Measurements from ENCODE around the gene USP6.
A peak's percentile ranks its signal among the peaks of the same experiment; 100 is the strongest.
"Not testable (repeated sequence)": the region's sequence is repeated elsewhere in the genome, so short reads cannot be mapped to it uniquely, and the experiment has no call there.

The USP6 gene

DNA sequence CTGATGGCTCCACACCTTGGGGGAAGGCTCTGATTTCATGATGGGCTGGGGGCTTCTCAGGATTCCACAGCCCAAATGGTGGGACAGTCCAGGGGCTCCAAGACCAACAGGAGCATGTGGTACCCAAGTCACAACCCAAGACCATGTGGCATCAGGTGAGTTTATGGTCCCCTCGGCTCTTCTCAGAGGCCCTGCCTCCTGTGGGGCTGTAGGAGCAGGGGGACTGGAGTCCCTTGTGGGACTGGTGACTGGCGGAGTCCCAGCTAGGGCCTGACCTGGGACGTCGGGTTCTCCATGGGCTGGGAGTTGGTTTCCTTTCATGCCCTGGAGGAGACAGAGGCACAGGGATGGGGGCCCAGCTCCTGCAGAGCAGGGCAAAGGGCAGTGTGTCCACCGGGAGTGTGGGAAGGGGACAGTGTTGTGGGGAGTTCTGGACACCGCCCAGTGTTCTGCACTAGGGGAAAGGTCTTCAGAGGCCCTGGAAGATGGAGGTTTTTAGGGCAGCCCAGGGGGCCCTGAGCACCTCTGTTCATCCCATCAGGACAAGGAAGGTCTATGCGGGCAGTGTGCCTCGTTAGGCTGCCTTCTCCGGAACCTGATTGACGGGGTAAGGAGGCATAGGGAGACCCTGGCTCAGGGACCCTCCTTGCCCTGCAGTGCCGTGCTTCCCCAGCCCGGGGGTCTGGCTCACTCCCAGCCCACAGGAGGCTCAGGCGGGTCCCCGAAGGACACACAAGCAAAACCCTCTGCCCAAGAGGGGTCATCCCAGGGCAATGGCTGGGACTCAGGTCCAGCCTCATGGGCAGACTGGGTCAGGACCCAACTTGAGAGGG lies 21.0 kb downstream of the USP6 start:
- not testable (repeated sequence) for DNase-seq

DNA sequence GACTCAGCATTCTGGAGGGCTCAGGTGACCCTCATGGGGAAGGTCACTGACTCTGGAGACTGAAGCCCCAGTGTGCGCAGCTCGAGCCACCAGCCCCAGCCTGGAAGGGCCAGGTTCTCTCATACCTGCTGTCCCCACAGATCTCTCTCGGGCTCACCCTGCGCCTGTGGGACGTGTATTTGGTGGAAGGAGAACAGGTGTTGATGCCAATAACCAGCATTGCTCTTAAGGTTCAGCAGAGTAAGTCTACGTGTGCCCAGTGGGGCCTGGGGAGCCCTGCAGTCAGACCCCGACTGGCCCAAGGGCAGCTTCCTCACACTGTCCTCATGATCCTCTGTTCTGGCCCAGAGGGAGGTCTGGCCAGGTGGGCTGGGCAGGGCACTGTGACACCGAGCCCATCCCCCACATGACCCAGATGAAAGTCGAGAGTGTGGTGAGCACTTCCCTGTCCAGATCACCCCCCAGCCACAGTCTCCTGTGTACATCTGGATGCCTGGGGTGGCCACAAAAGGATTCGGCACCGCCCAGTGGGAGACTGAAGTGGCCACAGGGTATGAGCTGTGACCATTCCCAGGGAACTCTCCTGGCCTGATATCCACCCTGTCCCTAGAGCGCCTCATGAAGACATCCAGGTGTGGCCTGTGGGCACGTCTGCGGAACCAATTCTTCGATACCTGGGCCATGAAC lies 21.8 kb downstream of the USP6 start:
- not testable (repeated sequence) for DNase-seq

DNA sequence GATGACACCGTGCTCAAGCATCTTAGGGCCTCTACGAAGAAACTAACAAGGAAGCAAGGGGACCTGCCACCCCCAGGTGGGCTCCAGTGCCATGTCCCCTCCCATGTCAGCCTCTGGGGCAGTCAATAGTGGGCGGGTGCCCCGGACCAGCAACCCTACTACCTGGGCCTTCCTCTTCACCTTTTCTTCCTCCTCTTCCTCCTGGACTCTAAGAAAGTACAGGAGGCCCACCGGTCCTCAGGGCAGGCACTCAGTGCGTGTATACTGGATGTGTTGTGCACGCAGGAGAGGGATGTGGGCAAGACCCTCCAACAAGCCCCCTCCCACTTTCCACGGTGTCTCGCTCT lies 22.3 kb downstream of the USP6 start:
- not testable (repeated sequence) for DNase-seq

DNA sequence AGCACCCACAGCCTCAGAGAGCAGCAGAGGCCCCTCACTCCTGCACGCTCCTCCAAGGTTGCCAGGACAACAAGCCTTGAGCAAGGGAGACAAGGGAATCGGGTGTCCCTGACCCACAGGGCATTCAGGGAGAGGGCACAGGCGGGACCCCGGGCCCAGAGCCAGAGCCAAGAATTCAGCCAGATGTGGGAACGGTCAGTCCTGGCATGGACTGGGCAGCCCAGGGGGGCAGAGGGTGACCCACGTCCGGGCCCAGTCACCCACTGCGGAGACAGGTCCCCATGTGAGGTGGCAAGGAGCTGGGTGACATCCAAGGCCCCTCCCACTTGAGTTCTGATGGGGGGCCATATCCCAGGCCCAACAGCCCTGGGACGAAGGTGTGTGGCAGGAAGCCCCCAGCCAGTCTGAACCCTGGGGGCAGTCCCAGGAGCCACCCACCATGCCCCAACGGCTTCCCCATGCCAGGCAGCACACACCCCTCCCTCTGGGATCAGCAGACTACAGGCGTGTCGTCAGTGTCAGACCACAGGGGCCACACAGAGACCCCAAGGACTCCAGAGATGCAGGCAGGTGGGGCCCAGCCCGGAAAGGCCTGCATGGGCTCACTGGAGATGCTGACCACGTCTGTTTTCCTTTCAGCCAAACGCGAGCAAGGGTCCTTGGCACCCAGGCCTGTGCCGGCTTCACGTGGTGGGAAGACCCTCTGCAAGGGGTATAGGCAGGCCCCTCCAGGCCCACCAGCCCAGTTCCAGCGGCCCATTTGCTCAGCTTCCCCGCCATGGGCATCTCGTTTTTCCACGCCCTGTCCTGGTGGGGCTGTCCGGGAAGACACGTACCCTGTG lies 23.0 kb downstream of the USP6 start:
- no peak for DNase-seq

DNA sequence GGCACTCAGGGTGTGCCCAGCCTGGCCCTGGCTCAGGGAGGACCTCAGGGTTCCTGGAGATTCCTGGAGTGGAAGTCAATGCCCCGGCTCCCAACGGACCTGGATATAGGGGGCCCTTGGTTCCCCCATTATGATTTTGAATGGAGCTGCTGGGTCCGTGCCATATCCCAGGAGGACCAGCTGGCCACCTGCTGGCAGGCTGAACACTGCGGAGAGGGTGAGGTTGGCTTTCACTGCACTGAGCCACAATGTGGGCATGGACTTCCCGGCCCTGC lies 23.6 kb downstream of the USP6 start:
- no peak for DNase-seq

DNA sequence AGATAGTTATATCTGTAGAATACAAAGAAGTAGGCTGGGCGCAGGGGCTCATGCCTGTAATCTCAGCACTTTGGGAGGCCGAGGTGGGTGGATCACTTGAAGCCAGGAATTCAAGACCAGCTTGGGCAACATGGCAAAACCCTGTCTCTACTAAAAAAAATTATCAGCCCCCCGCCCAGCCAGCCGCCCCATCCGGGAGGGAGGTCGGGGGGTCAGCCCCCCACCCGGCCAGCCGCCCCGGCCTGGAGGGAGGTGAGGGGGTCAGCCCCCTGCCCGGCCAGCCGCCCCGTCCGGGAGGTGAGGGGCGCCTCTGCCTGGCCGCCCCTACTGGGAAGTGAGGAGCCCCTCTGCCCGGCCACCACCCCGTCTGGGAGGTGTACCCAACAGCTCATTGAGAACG lies 27.0 kb downstream of the USP6 start:
- not testable (repeated sequence) for DNase-seq

DNA sequence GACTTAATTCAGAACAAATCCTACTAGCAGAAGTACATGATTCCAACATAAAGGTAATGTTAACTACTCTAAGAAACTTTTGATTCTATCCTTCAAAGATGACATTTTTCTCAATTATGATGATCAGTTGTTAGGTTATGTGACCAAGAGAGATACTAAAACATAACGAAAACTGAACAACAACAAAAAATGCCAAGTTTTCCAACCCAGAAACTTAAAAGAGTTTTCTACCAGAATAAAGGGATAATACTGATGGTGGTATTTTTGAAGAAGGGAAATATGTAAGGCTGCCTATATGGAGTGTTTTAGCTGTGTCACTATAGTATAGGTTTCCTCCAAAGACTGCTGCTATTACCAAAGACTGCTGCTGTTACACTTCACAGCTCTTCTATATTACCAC lies 30.3 kb downstream of the USP6 start:
- not testable (repeated sequence) for DNase-seq

DNA sequence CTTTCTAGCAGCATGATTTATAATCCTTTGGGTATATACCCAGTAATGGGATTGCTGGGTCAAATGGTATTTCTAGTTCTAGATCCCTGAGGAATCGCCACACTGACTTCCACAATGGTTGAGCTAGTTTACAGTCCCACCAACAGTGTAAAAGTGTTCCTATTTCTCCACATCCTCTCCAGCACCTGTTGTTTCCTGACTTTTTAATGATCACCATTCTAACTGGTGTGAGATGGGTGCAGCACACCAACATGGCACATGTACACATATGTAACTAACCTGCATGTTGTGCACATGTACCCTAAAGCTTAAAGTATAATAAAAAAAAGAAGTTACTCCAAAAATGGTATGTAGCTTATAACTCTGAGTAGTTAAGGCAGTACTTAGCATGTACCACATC lies 44.9 kb downstream of the USP6 start:
- not testable (repeated sequence) for DNase-seq

DNA sequence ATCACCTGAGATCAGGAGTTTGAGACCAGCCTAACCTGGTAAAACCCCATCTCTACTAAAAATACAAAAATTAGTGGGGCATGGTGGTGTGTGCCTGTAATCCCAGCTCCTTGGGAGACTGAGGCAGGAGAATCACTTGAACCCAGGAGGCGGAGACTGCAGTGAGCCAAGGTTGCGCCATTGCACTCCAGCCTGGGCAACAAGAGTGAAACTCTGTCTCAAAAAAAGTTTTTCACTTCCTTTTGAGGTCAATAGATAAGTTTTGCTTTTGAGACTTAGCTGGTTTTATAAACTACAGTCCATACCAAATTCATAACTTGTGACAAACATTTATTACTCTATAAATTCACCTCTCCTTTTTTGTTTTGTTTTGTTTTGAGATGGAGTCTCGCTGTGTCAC lies 46.0 kb downstream of the USP6 start:
- not testable (repeated sequence) for DNase-seq

DNA sequence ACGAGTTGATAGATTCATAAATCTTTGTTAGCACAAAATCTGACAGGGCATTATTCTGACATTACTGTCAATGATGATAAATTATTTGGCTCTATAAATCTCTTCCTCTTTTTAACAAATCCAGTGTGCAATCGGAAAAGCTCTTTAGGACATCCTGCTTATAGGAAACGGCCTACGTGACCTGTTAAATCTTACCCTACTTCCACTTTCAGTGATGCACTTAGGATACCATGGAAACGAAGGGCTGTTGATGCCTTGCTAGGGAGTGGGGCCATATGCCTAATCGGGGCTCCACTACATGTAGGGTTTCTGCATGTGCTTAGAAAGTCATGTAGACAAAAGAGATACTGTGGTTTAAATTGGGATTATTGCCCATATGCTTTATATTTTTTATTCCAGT lies 48.6 kb downstream of the USP6 start:
- no peak for DNase-seq

DNA sequence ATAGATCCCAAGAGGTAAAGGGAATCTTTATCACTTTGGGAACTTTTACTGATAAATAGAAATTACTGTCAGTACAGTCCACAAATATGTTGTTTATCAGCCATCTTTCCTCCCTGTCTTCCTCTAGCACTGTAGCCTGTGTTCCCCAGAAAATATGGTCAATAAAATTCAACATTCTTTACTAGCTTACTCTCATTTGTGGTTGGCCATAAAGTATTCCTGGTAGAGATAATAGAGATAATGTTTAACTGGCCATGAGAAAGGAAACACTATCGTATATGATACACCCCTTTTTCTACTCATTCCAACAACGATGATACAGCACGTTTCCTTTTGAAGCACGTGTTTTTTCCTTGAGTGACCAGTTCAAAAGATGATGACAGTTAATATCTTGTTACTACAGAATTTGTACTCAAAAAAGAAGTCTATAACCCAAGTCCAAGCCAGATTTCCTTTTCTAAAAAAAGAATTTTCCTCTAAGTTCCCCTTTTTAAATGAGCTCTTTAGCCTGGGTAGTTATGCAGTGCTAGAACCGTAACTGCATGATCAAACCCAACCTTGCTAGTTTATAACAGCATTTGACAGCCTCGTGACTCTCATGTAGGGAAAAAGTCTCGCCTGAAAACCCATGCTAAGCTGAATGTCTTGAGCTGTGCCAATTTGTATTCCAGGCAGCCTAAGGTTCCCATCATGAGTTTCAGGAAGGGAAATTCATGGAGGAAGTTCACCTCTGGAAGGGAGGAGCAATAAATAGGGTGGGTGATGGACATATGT lies 50.1 kb downstream of the USP6 start:
- DNase-seq, result not testable (repeated sequence)

DNA sequence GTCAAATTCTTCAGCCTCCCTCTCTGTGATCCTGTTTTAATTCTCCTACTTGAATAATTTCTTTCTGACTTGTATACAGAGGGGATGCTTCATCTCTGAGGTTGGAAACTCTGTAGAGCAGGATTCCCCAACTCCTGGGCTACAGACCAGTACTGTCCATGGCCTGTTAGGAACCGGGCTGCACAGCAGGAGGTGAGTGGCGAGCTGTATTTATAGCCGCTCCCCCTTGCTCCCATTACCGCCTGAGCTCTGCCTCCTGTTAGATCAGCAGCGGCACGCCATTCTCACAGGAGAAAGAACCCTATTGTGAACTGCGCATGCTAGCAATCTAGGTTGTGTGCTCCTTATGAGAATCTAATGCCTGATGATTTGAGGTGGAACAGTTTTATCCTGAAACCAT lies 59.2 kb downstream of the USP6 start:
- DNase-seq, result not testable (repeated sequence)

DNA sequence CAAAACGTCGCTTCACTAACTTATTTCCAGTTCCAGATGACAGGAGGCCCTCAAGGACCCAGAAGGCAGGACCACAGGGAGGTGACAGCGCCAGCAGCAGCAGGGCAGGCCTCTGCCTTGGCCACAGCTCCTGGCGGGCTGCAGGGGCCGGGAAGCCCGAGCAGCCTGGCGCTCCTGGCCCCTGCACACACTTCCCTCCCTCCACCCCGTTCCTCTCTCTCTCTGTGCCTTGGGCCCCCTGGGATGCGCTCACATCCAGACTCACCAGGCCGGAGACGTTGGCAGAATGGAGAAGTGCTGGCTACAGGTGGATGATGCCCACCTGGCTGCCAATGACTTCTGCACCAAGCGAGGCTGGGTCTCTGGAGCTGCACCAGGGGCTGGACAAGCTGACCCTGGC lies 63.2 kb downstream of the USP6 start:
- no peak for DNase-seq

DNA sequence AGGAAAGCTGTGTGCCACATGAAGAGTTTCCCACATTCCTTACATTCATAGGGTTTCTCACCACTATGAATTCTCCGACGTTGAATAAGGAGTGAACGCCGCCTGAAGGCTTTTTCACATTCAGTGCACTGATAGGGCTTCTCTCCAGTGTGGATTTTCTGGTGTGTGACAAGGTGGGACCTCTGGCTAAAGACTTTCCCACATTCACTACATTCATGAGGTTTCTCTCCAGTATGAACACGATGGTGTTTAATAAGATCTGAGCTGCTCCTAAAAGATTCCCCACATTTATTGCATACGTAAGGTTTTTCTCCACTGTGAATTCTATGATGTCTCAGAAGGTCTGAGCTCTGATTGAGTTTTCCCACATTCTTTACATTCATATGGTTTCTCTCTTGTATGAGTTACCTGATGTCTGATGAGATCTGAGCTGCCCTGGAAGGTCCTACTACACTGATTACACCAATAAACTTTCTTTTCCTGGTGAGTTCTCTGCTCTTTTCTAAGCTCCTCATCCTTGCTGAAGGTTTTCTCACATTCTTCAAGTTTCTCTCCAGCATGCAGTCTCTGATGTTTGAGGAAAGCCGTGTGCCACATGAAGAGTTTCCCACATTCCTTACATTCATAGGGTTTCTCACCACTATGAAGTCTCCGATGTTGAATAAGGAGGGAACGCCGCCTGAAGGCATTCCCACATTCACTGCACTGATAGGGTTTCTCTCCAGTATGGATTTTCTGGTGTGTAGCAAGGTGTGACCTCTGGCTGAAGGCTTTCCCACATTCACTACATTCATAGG lies 65.9 kb downstream of the USP6 start:
- no peak for DNase-seq

DNA sequence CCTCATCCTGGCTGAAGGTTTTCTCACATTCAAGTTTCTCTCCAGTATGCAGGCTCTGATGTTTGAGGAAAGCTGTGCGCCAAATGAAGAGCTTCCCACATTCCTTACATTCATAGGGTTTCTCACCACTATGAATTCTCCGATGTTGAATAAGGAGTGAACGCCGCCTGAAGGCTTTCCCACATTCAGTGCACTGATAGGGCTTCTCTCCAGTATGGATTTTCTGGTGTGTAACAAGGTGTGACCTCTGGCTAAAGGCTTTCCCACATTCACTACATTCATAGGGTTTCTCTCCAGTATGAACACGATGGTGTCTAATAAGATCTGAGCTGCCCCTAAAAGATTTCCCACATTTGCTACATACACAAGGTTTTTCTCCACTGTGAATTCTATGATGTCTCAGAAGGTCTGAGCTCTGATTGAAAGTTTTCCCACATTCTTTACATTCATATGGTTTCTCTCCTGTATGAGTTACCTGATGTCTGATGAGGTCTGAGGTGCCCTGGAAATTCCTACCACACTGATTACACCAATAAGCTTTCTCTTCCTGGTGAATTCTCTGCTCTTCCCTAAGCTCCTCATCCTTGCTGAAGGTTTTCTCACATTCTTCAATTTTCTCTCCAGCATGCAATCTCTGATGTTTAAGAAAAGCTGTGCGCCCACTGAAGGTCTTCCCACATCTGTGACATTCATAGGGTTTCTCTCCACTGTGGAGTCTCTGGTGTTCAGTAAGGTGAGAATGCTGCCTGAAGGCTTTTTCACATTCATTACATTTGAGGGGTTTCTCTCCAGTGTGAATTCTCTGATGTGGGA lies 67.0 kb downstream of the USP6 start:
- DNase-seq, result no peak

DNA sequence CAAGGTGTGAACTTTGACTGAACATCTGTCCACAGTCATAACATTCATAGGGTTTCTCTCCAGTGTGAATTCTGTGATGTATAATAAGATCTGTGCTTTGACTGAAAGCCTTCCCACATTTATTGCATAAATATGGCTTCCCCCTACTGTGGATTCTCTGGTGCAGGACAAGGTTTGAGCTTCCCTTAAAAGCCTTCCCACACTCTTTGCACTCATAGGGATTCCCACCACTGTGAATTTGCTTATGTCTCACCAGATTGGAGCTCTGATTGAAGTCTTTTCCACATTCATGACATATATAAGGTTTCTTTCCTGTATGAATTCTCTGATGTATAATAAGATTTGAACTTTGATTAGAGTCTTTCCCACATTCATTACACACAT lies 67.6 kb downstream of the USP6 start:
- DNase-seq, result no peak

DNA sequence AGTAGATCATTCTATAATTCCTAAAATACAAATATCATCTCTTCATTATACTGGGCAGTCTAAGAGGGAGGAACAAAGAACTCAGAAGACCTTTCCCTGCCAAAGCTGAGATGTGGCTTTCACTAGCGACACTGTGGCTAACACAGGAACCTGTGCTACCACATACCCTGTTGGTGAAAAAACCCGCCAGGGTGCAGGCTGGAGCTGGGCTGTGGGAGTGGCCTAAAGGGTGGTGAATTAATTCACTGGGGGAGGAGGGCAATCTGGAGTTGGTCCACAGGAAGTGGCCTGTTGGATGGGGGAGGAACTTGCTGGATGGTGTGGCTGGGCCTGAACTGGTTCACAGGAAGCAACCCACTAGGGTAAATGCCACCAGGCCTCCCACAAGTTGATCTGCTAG lies 68.5 kb downstream of the USP6 start:
- DNase-seq, result no peak

DNA sequence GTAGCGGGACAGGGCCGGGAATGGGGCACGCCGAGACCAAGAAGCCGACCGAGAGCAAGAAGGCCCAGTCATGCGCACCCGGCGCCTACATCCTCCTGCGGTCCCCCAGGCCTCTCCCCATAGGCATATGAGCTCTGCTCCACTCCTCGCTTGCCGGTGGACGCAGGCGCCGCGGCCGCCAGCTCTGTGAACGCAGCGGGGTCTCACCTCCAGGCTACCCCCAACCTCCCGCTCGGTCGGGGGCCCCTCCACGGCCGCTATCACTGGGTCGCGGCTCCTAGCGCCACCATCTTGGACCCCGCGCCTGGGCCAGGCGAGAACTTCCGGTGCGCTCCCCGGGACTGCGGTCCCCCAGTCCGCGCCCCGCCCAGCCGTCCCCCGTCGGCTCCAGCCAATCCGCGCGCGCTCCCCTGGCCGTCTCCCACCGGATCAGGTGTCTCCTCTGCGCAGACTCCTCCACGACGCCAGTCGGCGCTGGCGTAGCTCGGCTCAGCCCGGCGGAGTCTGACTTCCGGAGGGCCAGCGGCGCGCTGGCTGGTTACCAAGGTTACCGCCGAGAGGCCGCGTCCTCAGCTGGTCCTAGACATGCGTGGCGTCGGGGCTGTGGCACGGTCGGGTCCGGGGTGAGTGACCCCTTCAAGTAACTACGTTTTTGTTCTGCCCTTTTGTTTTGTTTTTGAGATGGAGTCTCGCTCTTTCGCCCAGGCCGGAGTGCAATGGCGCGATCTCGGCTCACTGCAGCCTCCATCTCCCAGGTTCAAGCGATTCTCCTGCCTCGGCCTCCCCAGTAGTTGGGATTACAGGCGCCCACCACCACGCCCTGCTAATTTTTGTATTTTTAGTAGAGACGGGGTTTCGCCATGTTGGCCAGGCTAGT lies 75.9 kb downstream of the USP6 start, which contains the start of gene ZNF594:
Gene ZNF594, minus strand, starts transcription at position 328 of the 877 bp plus-strand sequence. CDS start 7,612 bp downstream, outside the sequence.
- DNase-seq, result peak; percentile 95 to 96

DNA sequence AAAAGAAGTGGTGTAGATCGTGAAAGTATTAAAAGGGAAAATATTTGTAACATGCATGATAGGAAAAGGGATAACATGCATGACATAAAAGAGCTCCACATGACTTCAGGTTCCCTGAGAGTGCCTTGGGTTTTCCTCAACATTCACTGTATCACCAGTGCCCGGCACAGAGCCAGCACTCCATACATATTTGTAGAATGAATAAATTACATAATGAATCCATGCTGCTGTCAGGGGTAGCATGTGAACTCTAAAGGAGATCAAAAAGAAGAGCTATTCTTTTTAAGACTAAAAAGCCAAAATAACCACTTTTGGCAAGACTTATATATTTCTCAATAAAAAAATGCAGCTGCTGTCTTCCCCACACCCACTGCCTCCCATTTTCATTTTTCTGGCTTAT lies 78.5 kb downstream of the USP6 start:
- DNase-seq, result no peak

DNA sequence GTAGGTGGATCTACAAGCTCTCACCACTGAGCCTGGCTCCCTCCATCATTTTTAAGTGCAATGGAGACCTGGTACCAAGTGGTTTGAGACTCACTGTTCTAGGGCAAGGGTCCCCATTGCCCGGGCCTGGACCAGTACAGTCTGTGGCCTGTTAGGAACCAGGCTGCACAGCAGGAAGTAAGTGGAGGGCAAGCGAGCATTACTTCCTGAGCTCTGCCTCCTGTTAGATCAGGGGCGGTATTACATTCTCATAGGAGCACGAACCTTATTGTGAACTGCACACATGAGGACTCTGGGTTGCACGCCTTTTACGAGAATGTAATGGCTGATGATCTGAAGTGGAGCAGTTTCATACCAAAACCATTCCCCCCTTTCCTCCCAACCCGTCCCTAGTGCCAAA lies 82.6 kb downstream of the USP6 start:
- no peak for DNase-seq
